Prostate gland (tissue), 2 donors: ENCODE results near the gene ESPNL.

Experiments used
- CTCF ChIP-seq, 4 experiments: fragments of 200-600 bp in 2 of 4; fragments of 450-650 bp in 2 of 4; sonication (generic) in 2 of 4; IDR thresholded peaks; 1 replicate in 3 of 4; 2 replicates in 1 of 4; pipeline ENCODE4 v1.5.1; 2016 to 2019; ENCODE audit warnings: antibody characterized with exemption in 4 of 4, mild to moderate bottlenecking in 2 of 4, moderate library complexity in 2 of 4
- POLR2A ChIP-seq: fragments of 450-650 bp; IDR thresholded peaks from one replicate; pipeline ENCODE4 v1.6.1; 2016; ENCODE audit warnings: antibody characterized with exemption, mild to moderate bottlenecking

DNA sequence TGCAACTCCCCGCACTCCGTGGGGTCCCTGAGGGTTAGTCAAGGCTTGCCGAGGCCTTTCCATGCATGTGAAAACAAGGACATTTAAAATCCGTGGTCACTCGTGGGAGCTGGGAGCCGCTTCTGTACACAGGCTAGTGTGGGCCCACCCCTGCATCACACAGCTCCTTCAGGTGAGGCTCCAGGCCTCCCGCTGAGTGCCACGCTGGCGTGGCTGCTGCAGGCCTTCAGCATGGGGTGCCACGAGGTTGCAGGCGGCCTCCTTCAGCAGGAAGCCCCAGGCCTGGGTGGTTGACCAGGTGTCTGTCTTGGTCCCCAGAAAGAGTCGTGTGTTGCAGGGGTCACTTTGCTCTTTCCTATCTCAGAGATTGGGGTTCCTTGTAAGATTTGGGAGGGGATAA lies 44.9 kb downstream of the ESPNL start:
- no peak for TF ChIP-seq POLR2A
- TF ChIP-seq CTCF (IDR thresholded peaks at IDR 0.05): no peak
